Activated CD8-positive, alpha-beta T cell treated with anti-CD3 and anti-CD28 coated beads, Interleukin-2, amount 10 ng/mL, durations not matched to agents 7 days and 5 days (primary cell): ENCODE measurements around the gene DSG3. TPM values are rescaled to one million over a fixed set of nuclear protein-coding genes. Genes with fewer than 3 reads are reported as not detected.

Experiments
- ATAC-seq: fragments of 150-1000 bp; cut with Tn5 transposase; one replicate; pipeline ENCODE4 v1.10.0; 2021; ENCODE audit warnings: moderate library complexity
- CTCF ChIA-PET: fragments of 350-600 bp; sonication (Branson Sonifier 250); formaldehyde crosslinking; loops from one replicate; lab custom pipeline; 2021; ENCODE audit warnings: antibody characterized with exemption; lab: Charles Lee
- POLR2A ChIA-PET: fragments of 350-600 bp; sonication (Branson Sonifier 250); formaldehyde crosslinking; loops from one replicate; lab custom pipeline; 2021; ENCODE audit warnings: antibody characterized with exemption; lab: Charles Lee
- DNase-seq: peaks from one replicate; pipeline ENCODE4 v3.0.0-alpha.2; 2020
- H3K27ac Mint-ChIP-seq: one replicate; pipeline ENCODE4 v1.8.0; 2021; ENCODE audit warnings: mild to moderate bottlenecking, mixed read lengths
- H3K27me3 Mint-ChIP-seq: one replicate; pipeline ENCODE4 v1.8.0; 2021; ENCODE audit warnings: low read depth, mixed read lengths
- H3K36me3 Mint-ChIP-seq: one replicate; pipeline ENCODE4 v1.8.0; 2021; ENCODE audit warnings: low read depth, mixed read lengths
- H3K4me1 Mint-ChIP-seq: one replicate; pipeline ENCODE4 v1.8.0; 2021; ENCODE audit warnings: low read depth, mixed read lengths
- H3K4me3 Mint-ChIP-seq: one replicate; pipeline ENCODE4 v1.8.0; 2021; ENCODE audit warnings: mild to moderate bottlenecking, mixed read lengths
- H3K9me3 Mint-ChIP-seq: one replicate; pipeline ENCODE4 v1.8.0; 2022; ENCODE audit warnings: mixed read lengths; ENCODE audit not compliant: insufficient read depth
- total RNA-seq, 2 experiments: library from RNA; stranded (reverse); gene quantifications; one replicate each; pipeline ENCODE4 v1.2.3, GENCODE V29; 2021

DSG3 gene
- total RNA-seq, 2 experiments from 2014 or later: not detected

GRCh38 chr18:31419457-31419932 lies 28.0 kb upstream of the DSG3 start:
- DNase-seq (no peak), ATAC-seq (no peak)
- H3K27me3 Mint-ChIP-seq: no peaks in the 10 kb centered on the region
- CTCF ChIA-PET: no interaction called here
- no peak overlapping the region for H3K4me3 Mint-ChIP-seq
- peaks cover 8% of the 10 kb centered on the region for H3K9me3 Mint-ChIP-seq
- no peaks in the 10 kb centered on the region for H3K36me3 Mint-ChIP-seq
- no peak overlapping the region for H3K27ac Mint-ChIP-seq
- no peaks in the 10 kb centered on the region for H3K4me1 Mint-ChIP-seq
- POLR2A ChIA-PET: no interaction called here

GRCh38 chr18:31420032-31420431 lies 27.5 kb upstream of the DSG3 start:
- no peaks in the 10 kb centered on the region for H3K36me3 Mint-ChIP-seq
- POLR2A ChIA-PET: no interaction called here
- CTCF ChIA-PET: no interaction called here

GRCh38 chr18:31420524-31420923 lies 27.0 kb upstream of the DSG3 start:
- Mint-ChIP-seq H3K4me3 (no peak overlapping the region), H3K36me3 (no peaks in the 10 kb centered on the region), H3K4me1 (no peaks in the 10 kb centered on the region), H3K9me3 (peaks cover 8% of the 10 kb centered on the region), H3K27ac (no peak overlapping the region), H3K27me3 (no peaks in the 10 kb centered on the region)
- DNase-seq: no peak
- ATAC-seq: no peak
- ChIA-PET POLR2A (no interaction called here), CTCF (no interaction called here)

More at GRCh38 chr18:31420032-31420431, 27.5 kb upstream of the DSG3 start:
- H3K4me3 Mint-ChIP-seq: no peak overlapping the region
- ATAC-seq (no peak), DNase-seq (no peak)
- H3K27ac Mint-ChIP-seq: no peak overlapping the region
- no peaks in the 10 kb centered on the region for H3K4me1 Mint-ChIP-seq
- H3K27me3 Mint-ChIP-seq: no peaks in the 10 kb centered on the region
- H3K9me3 Mint-ChIP-seq: peaks cover 8% of the 10 kb centered on the region

GRCh38 chr18:31424383-31424988 lies 23.1 kb upstream of the DSG3 start:
- DNase-seq: no peak
- Mint-ChIP-seq H3K27me3 (no peaks in the 10 kb centered on the region), H3K4me1 (no peaks in the 10 kb centered on the region), H3K27ac (no peak overlapping the region), H3K4me3 (no peak overlapping the region), H3K9me3 (peaks cover 3% of the 10 kb centered on the region), H3K36me3 (no peaks in the 10 kb centered on the region)
- no peak for ATAC-seq
- CTCF ChIA-PET: interaction anchor here (0.7 to 1.8 kb wide), 4 partner anchors 10 to 299 kb away, joined by 3 to 5 read pairs (median 3); no protein-coding TSS in a partner anchor
- POLR2A ChIA-PET: no interaction called here

- no peak overlapping the region for H3K4me3 Mint-ChIP-seq
- ChIA-PET CTCF (no interaction called here), POLR2A (no interaction called here)
- H3K27me3 Mint-ChIP-seq: no peaks in the 10 kb centered on the region
- ATAC-seq: no peak
- H3K9me3 Mint-ChIP-seq: peaks cover 3% of the 10 kb centered on the region
- no peak overlapping the region for H3K27ac Mint-ChIP-seq
- no peaks in the 10 kb centered on the region for H3K4me1 Mint-ChIP-seq
- no peaks in the 10 kb centered on the region for H3K36me3 Mint-ChIP-seq
- DNase-seq: no peak
These were observed 21.5 kb upstream of the DSG3 start for GRCh38 chr18:31426021-31426420.

- no peaks in the 10 kb centered on the region for H3K36me3 Mint-ChIP-seq
These were observed 20.6 kb upstream of the DSG3 start for GRCh38 chr18:31426871-31427406.

GRCh38 chr18:31428211-31428610 lies 19.3 kb upstream of the DSG3 start:
- Mint-ChIP-seq H3K4me3 (no peak overlapping the region), H3K27ac (no peak overlapping the region), H3K4me1 (no peaks in the 10 kb centered on the region), H3K9me3 (peaks cover 5% of the 10 kb centered on the region), H3K27me3 (no peaks in the 10 kb centered on the region), H3K36me3 (no peaks in the 10 kb centered on the region)
- ChIA-PET CTCF (no interaction called here), POLR2A (no interaction called here)
- no peak for ATAC-seq
- DNase-seq: no peak

More at GRCh38 chr18:31426871-31427406, 20.6 kb upstream of the DSG3 start:
- CTCF ChIA-PET: no interaction called here
- Mint-ChIP-seq H3K27me3 (no peaks in the 10 kb centered on the region), H3K4me3 (no peak overlapping the region), H3K4me1 (no peaks in the 10 kb centered on the region), H3K9me3 (peaks cover 5% of the 10 kb centered on the region), H3K27ac (no peak overlapping the region)
- POLR2A ChIA-PET: no interaction called here
- ATAC-seq: no peak
- no peak for DNase-seq

GRCh38 chr18:31429623-31430022 lies 17.9 kb upstream of the DSG3 start:
- ChIA-PET POLR2A (no interaction called here), CTCF (interaction anchor here (1.0 kb wide), 1 partner anchor 43 kb away, joined by 3 read pairs; no protein-coding TSS in a partner anchor)
- Mint-ChIP-seq H3K27me3 (no peaks in the 10 kb centered on the region), H3K9me3 (peaks cover 4% of the 10 kb centered on the region), H3K27ac (no peak overlapping the region), H3K4me1 (no peaks in the 10 kb centered on the region), H3K4me3 (no peak overlapping the region), H3K36me3 (no peaks in the 10 kb centered on the region)
- ATAC-seq (no peak), DNase-seq (no peak)

- H3K4me3 Mint-ChIP-seq: no peak overlapping the region
- H3K27ac Mint-ChIP-seq: no peak overlapping the region
- CTCF ChIA-PET: interaction anchor here (1.0 kb wide), 1 partner anchor 44 kb away, joined by 3 read pairs; no protein-coding TSS in a partner anchor
- DNase-seq (no peak), ATAC-seq (no peak)
- H3K36me3 Mint-ChIP-seq: no peaks in the 10 kb centered on the region
- POLR2A ChIA-PET: no interaction called here
- no peaks in the 10 kb centered on the region for H3K27me3 Mint-ChIP-seq
- H3K9me3 Mint-ChIP-seq: peaks cover 4% of the 10 kb centered on the region
- no peaks in the 10 kb centered on the region for H3K4me1 Mint-ChIP-seq
These were observed 17.5 kb upstream of the DSG3 start for GRCh38 chr18:31430072-31430471.

GRCh38 chr18:31430554-31430953 lies 17.0 kb upstream of the DSG3 start:
- Mint-ChIP-seq H3K27ac (no peak overlapping the region), H3K4me3 (no peak overlapping the region), H3K4me1 (no peaks in the 10 kb centered on the region), H3K36me3 (no peaks in the 10 kb centered on the region), H3K27me3 (no peaks in the 10 kb centered on the region), H3K9me3 (peaks cover 4% of the 10 kb centered on the region)
- CTCF ChIA-PET: no interaction called here
- POLR2A ChIA-PET: no interaction called here
- DNase-seq: no peak
- no peak for ATAC-seq

GRCh38 chr18:31432316-31432715 lies 15.2 kb upstream of the DSG3 start:
- CTCF ChIA-PET: no interaction called here
- Mint-ChIP-seq H3K4me3 (no peak overlapping the region), H3K4me1 (no peaks in the 10 kb centered on the region), H3K27me3 (no peaks in the 10 kb centered on the region), H3K9me3 (peaks cover 4% of the 10 kb centered on the region), H3K27ac (no peak overlapping the region), H3K36me3 (no peaks in the 10 kb centered on the region)
- POLR2A ChIA-PET: no interaction called here
- no peak for ATAC-seq
- DNase-seq: no peak

- Mint-ChIP-seq H3K4me3 (no peak overlapping the region), H3K27ac (no peak overlapping the region), H3K9me3 (peaks cover 3% of the 10 kb centered on the region), H3K27me3 (no peaks in the 10 kb centered on the region), H3K4me1 (no peaks in the 10 kb centered on the region), H3K36me3 (no peaks in the 10 kb centered on the region)
- ChIA-PET POLR2A (no interaction called here), CTCF (no interaction called here)
- DNase-seq (no peak), ATAC-seq (no peak)
These were observed 10.7 kb upstream of the DSG3 start for GRCh38 chr18:31436825-31437224.
